D341Med (cell line): Measurements from ENCODE around the gene SEPHS2.
"Not testable (repeated sequence)": the region's sequence is repeated elsewhere in the genome, so short reads cannot be mapped to it uniquely, and the experiment has no call there.

Source experiments
- DNase-seq: peaks from one replicate; pipeline ENCODE4 v3.0.0; 2012; ENCODE audit warnings: low spot score

SEPHS2 gene

DNA sequence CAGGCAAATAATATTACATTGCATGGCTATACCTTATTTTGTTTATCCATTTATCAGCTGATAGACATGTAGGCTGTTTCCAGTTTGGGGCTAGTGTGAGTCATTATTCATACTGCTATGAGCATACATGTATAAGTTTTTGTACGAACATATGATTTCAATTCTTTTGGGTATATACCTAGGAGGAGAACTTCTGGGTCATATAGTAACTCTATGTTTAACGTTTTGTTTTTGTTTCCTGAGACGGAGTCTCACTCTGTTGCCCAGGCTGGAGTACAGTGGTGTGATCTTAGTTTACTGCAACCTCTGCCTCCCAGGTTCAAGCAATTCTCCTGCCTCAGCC, 24.5 kb upstream of the SEPHS2 start:
- no peak for DNase-seq

- DNase-seq = no peak
Observed at GRCh38 chr16:30464078-30464477, 18.4 kb upstream of the SEPHS2 start.

DNA sequence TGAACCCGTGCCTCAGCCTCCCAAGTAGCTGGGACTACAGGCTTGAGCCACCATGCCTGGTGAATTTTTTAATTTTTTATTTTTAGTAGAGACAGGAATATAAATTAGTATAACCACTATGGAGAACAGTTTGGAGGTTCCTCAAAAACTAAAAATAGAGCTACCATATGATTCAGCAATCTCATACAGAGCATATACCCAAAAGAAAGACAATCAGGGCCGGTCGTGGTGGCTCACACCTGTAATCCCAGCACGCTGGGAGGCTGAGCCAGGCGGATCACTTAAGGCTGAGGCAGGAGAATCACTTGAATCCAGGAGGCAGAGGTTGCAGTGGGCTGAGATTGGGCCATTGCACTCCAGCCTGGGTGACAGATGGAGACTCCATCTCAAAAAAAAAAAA, 15.8 kb upstream of the SEPHS2 start:
- DNase-seq = not testable (repeated sequence)

DNA sequence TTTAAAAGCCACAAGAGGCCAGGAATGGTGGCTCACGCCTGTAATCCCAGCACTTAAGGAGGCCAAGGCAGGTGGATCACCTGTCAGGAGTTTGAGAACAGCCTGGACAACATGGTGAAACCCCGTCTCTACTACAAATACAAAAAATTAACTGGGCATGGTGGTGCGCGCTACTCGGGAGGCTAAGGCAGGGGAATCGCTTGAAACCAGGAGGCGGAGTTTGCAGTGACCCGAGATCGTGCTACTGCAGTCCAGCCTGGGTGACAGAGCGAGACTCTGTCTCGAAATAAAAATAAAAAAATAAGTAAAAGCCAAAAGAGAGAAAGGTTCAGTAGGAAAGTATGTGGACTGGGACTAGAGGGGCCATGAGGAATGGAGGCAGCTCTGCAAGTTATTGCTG, 13.8 kb upstream of the SEPHS2 start:
- DNase-seq = no peak

- DNase-seq = no peak
Observed at GRCh38 chr16:30458561-30459394, 13.1 kb upstream of the SEPHS2 start.

GRCh38 chr16:30457743-30458560, 12.3 kb upstream of the SEPHS2 start:
- DNase-seq = no peak

DNA sequence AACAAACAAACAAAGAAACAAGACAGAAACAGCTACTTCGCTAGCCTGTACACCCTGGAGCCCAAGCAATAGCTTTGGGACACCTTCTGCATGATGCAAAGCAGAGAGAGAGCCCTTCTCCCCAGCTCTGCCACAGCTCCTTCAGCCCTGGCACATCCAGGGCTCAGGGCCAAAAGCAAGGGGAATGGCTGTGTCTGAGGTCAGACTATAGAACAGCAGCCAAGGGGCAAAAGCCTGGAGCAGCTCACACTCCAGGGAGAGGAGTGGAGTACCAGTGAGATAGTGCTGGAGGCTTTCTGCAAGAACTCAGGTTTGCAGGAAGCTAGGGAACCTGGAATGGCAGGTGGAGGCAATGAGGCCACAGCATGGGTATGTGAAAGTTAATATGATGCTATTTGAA, 11.6 kb upstream of the SEPHS2 start:
- no peak for DNase-seq

GRCh38 chr16:30456302-30456701, 10.6 kb upstream of the SEPHS2 start:
- DNase-seq = no peak

DNA sequence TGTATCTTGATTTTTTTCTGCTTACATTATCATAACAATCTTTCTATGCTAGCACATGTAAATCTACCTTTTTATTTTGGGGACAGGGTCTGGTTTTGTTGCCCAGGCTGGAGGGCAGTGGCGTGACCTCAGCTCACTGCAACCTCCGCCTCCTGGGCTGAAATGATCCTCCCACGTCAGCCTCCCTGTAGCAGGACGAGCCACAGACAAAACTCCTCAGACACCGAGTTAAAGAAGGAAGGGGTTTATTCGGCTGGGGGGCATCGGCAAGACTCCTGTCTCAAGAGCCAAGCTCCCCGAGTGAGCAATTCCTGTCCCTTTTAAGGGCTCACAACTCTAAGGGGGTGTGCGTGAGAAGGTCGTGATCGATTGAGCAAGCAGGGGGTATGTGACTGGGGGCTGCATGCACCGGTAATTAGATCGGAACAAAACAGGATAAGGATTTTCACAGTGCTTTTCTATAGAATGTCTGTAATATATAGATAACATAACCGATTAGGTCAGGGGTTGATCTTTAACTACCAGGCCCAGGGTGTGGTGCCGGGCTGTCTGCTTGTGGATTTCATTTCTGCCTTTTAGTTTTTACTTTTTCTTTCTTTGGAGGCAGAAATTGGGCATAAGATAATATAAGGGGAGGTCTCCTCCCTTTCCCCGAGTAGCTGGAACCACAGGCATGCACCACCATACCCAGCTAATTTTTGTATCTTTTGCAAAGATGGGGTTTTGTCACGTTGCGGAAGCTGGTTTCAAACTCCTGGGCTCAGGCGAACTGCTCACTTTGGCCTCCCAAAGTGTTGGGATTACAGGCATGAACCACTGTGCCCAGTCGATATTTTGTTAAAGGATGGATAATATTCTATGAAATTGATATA, 7.3 kb upstream of the SEPHS2 start:
- DNase-seq = not testable (repeated sequence)

GRCh38 chr16:30449116-30449435, 3.4 kb upstream of the SEPHS2 start:
- DNase-seq = no peak

GRCh38 chr16:30447512-30448226, 2.0 kb upstream of the SEPHS2 start:
- no peak for DNase-seq

GRCh38 chr16:30446203-30446595, 525 bp upstream of the SEPHS2 start:
- no peak for DNase-seq

GRCh38 chr16:30445149-30445407, 596 bp downstream of the SEPHS2 start:
- DNase-seq = no peak

DNA sequence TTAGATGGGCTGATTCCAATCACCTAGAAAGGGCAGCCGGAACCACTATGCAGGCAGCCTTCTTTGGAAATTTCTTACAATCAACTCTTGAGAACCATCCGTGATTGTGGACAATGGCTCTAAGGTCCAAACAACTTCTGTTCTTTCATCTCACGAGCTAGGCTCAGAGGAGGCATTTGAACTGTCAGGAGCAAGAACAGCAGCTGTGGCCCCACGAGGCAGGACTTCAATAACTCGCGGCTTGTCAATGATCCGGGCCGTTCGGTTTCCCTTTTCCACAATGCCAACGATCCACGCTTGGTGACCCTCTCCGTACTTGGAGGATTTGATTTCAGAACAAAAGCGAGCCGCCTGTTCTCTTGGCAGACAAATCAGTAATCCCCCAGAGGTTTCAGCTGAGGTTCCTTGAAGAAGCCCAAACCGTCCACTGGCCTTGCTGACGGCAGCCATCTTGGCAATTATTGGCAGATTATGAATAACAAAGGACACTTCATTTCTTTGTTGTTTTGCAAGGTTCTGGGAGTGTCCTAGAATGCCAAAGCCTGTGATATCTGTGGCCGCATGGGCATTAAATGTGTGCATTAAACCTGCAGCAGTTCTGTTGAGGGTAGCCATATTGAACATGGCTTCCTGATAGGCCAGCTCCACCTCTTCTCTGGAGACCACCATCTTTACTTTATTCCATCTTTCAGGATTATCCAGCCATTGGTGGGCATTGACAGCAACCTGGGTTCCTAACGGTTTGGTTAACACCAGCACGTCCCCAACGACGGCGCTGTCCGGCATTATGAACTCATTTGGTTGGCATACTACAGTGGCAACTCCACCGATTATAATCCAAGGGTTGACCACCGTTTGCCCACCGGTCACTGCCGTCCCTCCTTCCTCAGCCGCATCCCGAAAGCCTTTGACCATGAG, 1.2 kb downstream of the SEPHS2 start:
- DNase-seq = no peak

GRCh38 chr16:30443631-30444030, 2.0 kb downstream of the SEPHS2 start:
- no peak for DNase-seq

DNA sequence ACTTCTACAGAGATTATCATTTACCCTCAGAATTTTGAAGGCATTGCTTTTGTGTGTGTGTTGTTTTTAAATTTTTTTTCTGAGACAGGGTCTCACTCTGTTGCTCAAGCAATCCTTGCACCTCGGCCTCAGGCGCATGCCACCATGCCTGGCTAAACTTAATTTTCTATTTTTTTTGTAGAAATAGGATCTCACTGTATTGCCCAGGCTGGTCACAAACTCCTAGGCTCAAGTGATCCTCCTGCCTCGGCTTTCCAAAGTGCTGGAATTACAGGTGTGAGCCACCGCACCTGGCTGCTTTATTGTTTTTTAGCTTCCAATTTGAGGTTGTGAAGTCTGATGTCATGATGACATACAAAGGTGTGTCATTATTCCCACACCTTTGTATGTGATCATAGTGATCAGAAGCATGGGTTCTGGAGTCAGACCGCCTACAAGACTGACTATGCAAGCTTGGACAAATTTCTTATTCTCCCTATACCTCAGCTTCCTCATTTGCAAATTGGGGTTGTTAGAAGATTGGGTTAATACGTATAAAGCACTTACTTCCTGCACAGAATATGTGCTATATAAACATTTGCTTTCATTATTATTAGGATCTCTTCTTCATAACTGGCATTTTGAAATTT, 5.8 kb downstream of the SEPHS2 start:
- DNase-seq = no peak

- DNase-seq = no peak
Observed at GRCh38 chr16:30438835-30439234, 6.8 kb downstream of the SEPHS2 start.

DNA sequence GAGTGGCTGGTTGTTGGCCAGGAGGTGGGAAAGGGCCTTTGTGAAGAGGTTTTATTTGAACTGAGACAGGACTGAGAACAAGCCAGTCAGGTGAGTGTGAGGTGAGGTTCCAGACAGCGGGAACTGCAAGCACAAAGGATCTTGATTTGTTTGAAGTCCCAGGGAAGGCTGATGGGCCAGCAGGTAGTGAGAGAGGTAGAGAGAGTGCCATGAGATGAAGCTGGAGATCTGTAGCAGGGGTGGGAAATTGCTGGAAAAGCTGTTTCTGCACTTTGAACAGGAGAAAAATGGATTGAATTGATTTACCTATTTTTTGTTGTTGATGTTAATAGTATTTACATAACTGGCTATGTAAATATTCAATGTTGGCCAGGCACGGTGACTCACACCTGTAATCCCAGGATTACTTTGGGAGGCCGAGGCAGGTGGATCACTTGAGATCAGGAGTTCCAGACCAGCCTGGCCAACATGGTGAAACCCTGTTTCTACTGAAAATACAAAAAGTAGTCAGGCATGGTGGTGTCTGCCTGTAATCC, 8.1 kb downstream of the SEPHS2 start:
- DNase-seq = no peak

DNA sequence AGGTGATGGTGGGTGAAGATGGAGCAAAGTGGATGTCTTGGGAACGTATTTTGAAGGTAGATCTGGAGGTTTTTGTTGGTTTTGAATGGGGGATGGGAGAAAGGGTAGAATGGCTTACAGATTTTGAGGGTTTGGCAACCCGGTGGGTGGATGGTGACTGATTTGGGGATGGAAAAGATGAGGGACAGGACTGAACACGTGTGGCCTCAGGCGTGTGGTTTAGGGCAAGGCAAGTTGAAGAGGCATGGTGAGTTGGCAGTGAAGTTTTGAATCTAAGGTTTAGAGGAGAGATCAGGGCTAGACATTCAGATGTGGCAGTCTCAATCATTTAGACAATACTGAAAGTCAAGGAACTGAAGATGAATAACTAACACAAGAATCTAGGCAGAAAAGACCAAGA, 10.8 kb downstream of the SEPHS2 start:
- no peak for DNase-seq

DNA sequence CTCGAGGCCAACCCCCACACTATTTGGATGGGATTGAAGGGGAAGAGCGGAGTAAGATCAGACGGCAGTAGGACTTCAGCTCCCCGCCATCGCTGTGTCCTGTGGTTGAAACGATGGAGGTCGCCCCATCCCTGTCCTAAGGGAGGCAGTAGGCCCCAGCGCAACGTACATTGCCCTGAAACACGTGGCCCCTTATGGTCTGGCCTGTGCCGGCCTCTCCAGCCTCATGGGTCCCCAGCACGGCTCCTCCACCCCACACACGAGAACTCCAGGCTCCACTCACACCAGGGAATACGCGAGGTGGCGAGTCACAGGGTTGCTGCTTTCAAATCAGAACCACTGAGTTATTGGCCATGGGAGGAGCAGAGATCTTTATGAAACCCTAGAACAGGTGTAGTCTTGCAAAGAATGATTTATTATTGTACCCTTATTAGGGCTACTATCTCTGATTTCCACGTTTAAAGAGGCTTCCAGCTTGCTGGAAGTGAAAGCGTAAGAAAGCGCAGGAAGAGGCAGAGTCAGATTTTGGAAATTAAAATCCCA, 15.2 kb downstream of the SEPHS2 start:
- peak; percentile 64 for DNase-seq
